ENCODE data around the gene AK1. TPM values are rescaled to one million over a fixed set of nuclear protein-coding genes. Genes with fewer than 3 reads are reported as not detected.

AK1 gene
- total and polyA plus RNA-seq, 9 of the 15 experiments (the other 6 are each of a cell fraction or from before 2014, with no cell fraction given): 10.1 to 71.8 (median 39.0) TPM

GRCh38 chr9:127918183-127919107, 41.0 kb upstream of the AK1 start (continued):
- no peak for TF ChIP-seq ZZZ3 (IDR thresholded peaks at IDR 0.05)
- no peak for TF ChIP-seq DDX20 (tag; IDR thresholded peaks at IDR 0.05; ENCODE audit: low read depth)
- peak; percentile 60; the same call in 1 of the 2 replicates for TF ChIP-seq ZKSCAN3 (CRISPR knock-in tag; IDR thresholded peaks at IDR 0.05)
- TF ChIP-seq, protein P1, sequence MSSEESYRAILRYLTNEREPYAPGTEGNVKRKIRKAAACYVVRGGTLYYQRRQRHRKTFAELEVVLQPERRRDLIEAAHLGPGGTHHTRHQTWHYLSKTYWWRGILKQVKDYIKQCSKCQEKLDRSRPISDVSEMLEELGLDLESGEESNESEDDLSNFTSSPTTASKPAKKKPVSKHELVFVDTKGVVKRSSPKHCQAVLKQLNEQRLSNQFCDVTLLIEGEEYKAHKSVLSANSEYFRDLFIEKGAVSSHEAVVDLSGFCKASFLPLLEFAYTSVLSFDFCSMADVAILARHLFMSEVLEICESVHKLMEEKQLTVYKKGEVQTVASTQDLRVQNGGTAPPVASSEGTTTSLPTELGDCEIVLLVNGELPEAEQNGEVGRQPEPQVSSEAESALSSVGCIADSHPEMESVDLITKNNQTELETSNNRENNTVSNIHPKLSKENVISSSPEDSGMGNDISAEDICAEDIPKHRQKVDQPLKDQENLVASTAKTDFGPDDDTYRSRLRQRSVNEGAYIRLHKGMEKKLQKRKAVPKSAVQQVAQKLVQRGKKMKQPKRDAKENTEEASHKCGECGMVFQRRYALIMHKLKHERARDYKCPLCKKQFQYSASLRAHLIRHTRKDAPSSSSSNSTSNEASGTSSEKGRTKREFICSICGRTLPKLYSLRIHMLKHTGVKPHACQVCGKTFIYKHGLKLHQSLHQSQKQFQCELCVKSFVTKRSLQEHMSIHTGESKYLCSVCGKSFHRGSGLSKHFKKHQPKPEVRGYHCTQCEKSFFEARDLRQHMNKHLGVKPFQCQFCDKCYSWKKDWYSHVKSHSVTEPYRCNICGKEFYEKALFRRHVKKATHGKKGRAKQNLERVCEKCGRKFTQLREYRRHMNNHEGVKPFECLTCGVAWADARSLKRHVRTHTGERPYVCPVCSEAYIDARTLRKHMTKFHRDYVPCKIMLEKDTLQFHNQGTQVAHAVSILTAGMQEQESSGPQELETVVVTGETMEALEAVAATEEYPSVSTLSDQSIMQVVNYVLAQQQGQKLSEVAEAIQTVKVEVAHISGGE (CRISPR knock-in tag; IDR thresholded peaks at IDR 0.05): no peak
- no peak for TF ChIP-seq GABPB2 (CRISPR knock-in tag; conservative IDR thresholded peaks at IDR 0.05)
- TF ChIP-seq ZNF77 (CRISPR knock-in tag; IDR thresholded peaks at IDR 0.05): no peak
- TF ChIP-seq, protein P2, sequence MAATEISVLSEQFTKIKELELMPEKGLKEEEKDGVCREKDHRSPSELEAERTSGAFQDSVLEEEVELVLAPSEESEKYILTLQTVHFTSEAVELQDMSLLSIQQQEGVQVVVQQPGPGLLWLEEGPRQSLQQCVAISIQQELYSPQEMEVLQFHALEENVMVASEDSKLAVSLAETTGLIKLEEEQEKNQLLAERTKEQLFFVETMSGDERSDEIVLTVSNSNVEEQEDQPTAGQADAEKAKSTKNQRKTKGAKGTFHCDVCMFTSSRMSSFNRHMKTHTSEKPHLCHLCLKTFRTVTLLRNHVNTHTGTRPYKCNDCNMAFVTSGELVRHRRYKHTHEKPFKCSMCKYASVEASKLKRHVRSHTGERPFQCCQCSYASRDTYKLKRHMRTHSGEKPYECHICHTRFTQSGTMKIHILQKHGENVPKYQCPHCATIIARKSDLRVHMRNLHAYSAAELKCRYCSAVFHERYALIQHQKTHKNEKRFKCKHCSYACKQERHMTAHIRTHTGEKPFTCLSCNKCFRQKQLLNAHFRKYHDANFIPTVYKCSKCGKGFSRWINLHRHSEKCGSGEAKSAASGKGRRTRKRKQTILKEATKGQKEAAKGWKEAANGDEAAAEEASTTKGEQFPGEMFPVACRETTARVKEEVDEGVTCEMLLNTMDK (IDR thresholded peaks at IDR 0.05; ENCODE audit: borderline replicate concordance, insufficient read depth, low read depth, low read length, poor library complexity, severe bottlenecking): peak; percentile 70
- peak; percentile 40; the same call in 1 of the 2 replicates for TF ChIP-seq RBFOX2 (IDR thresholded peaks at IDR 0.05; ENCODE audit: low read depth, low read length)
- no peak for TF ChIP-seq NFE2 (IDR thresholded peaks at IDR 0.05; ENCODE audit: low read depth)
- TF ChIP-seq WHSC1 (IDR thresholded peaks at IDR 0.05; ENCODE audit: low read length): no peak
- TF ChIP-seq, protein P3, sequence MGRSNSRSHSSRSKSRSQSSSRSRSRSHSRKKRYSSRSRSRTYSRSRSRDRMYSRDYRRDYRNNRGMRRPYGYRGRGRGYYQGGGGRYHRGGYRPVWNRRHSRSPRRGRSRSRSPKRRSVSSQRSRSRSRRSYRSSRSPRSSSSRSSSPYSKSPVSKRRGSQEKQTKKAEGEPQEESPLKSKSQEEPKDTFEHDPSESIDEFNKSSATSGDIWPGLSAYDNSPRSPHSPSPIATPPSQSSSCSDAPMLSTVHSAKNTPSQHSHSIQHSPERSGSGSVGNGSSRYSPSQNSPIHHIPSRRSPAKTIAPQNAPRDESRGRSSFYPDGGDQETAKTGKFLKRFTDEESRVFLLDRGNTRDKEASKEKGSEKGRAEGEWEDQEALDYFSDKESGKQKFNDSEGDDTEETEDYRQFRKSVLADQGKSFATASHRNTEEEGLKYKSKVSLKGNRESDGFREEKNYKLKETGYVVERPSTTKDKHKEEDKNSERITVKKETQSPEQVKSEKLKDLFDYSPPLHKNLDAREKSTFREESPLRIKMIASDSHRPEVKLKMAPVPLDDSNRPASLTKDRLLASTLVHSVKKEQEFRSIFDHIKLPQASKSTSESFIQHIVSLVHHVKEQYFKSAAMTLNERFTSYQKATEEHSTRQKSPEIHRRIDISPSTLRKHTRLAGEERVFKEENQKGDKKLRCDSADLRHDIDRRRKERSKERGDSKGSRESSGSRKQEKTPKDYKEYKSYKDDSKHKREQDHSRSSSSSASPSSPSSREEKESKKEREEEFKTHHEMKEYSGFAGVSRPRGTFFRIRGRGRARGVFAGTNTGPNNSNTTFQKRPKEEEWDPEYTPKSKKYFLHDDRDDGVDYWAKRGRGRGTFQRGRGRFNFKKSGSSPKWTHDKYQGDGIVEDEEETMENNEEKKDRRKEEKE (IDR thresholded peaks at IDR 0.05; ENCODE audit: borderline replicate concordance in 1 of 2, control insufficient read depth in 1 of 2, low read depth in 2 of 2, low read length in 1 of 2): no peak
- no peak for TF ChIP-seq PPARD (CRISPR knock-in tag; IDR thresholded peaks at IDR 0.05)
- TF ChIP-seq HNRNPUL1 (IDR thresholded peaks at IDR 0.05; ENCODE audit: low read length): no peak
- TF ChIP-seq, protein P4, sequence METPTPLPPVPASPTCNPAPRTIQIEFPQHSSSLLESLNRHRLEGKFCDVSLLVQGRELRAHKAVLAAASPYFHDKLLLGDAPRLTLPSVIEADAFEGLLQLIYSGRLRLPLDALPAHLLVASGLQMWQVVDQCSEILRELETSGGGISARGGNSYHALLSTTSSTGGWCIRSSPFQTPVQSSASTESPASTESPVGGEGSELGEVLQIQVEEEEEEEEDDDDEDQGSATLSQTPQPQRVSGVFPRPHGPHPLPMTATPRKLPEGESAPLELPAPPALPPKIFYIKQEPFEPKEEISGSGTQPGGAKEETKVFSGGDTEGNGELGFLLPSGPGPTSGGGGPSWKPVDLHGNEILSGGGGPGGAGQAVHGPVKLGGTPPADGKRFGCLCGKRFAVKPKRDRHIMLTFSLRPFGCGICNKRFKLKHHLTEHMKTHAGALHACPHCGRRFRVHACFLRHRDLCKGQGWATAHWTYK (CRISPR knock-in tag; IDR thresholded peaks at IDR 0.05): 0 out of 2 replicates have a peak, but pooled peaks have one; percentile 33
- peak; percentile 27 for TF ChIP-seq TAF1 (IDR thresholded peaks at IDR 0.05; ENCODE audit: control insufficient read depth, extremely low read depth, insufficient read depth, low read length, severe bottlenecking)
